H1 (cell line): ENCODE data around the gene CIITA.

ENCODE experiments used
- POLR2A ChIP-seq, 2 experiments: IDR thresholded peaks; 1 replicate in 1 of 2; 2 replicates in 1 of 2; pipeline ENCODE4 v1.6.1; 2011; ENCODE audit warnings: low read depth in 2 of 2, low read length in 2 of 2, mild to moderate bottlenecking in 2 of 2; ENCODE audit errors: control extremely low read depth in 1 of 2
- SP1 ChIP-seq: IDR thresholded peaks from 2 replicates; pipeline ENCODE4 v1.6.1; 2011; ENCODE audit warnings: low read depth, low read length
- SRF ChIP-seq: IDR thresholded peaks from 2 replicates; pipeline ENCODE4 v1.6.1; 2011; ENCODE audit warnings: mild to moderate bottlenecking, low read depth, low read length, moderate library complexity

DNA sequence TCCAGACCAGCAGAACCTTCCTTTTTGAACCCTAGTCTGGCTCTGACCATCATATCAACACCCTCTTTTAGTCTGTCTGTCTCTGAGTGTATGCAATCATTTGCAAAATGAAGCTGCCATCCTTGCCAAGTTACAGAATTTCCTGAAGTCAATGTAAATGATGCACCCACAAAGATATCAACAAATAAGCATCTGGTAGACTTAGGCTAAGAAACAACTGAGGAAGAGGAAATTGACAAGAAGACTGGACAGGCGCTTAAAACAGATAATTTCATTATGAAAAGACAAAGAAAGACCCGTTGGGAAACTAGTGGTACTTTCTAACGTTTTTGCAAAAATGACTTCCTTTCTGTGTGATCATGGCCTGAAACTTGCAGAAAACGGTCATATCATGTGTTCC, 24.7 kb upstream of the CIITA start:
- no peak for TF ChIP-seq SRF
- no peak for TF ChIP-seq POLR2A (IDR thresholded peaks at IDR 0.05; ENCODE audit: control extremely low read depth in 1 of 2, low read depth in 2 of 2, low read length in 2 of 2)
- TF ChIP-seq SP1, result no peak
